ENCODE data around the gene PAQR9.

PAQR9 gene

DNA sequence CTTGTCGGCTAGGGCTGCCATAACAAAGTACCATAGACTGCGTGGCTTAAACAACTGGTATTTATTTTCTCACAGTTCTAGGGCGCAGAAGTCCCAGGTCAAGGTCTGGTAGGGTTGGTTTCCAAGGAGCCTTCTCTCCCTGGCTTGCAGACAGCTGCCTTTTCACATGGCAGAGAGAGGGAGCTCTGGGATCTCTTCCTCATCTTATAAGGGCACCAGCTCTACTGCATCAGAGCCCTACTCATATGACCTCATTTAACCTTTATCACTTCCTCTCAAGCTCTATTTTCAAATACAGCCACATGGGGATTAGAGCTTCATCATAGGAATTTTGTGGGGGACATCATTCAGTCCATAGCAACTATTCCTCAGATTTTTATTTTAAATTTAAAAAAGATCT is 17.6 kb upstream of the PAQR9 start:
- no peak for DNase-seq

GRCh38 chr3:142977399-142977728 is 13.9 kb upstream of the PAQR9 start:
- no peak for DNase-seq

GRCh38 chr3:142976621-142977398 is 13.3 kb upstream of the PAQR9 start:
- no peak for DNase-seq

- DNase-seq = no peak
Measured at GRCh38 chr3:142975316-142975995, 12.0 kb upstream of the PAQR9 start.

GRCh38 chr3:142973217-142974009 is 9.9 kb upstream of the PAQR9 start:
- no peak for DNase-seq

DNA sequence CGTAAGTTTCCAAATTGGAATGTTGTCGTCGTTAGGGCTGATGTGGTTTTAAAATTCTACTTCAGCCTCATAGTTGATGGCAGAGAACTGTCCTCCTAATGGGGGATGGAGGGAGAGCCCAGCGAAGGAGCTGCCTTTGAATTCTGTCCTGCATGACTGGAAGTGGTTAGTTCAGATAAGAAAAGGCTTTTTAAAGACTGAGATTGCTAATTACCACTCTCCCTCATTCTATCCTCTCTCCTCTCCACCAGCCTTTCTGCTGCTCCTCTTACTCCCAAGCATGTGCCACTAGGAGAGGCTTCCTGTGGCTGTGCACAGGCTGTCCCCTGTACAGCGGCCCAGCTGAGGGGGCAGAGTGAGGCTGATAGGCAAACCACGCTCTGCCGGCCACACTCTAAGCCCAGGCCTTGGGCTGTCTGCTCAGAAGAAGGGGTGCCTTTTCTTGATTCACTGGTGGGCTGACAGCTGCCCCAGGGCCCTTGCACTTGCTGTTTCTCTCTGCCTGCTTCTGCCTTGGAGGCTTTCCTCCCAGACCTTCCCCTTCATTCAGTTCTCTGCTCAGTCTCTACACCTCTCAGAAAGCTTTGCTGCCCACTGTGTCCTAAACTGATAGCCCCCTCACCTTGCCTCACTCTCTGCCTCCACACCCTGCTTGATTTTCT is 8.7 kb upstream of the PAQR9 start:
- DNase-seq = no peak

GRCh38 chr3:142971431-142971830 is 8.0 kb upstream of the PAQR9 start:
- no peak for DNase-seq

GRCh38 chr3:142968319-142969025 is 5.0 kb upstream of the PAQR9 start:
- DNase-seq = no peak

DNA sequence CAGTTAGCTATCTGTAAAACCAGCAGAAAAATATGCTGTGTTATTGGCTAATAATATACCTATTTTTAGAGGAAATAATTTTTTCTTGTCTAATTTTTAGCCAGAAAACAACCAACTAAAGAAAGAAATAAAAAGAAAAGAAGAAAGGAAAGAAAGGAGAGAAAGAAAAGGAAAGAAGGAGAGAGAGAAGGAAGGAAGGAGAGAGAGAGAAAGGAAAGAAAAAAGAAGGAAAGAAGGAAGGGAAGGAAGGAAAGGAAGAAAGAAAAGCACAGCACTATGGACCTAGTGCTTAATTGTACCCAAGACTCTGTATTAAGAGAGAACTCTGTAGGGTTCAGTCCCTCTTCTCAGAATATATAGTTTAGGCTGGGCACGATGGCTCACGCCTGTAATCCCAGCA is 3.3 kb upstream of the PAQR9 start:
- no peak for DNase-seq

DNA sequence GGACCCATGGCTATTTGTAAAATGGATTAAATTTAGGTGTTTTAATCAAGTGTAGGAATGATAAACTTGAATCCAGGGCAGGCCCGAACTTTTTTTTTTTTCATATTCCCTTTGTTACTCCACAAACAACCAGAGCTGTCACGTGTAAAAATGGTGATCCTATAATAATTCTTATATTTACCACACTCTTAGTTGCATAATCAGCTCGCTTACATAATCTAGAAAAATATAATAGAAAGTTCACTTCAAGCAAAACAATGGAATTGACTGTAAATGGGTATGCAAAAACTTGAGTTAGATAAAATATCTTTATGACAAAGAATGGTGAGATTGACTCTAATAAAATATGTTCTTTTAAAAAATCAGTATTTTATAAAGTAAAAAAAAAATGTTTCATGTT is 2.1 kb upstream of the PAQR9 start:
- no peak for DNase-seq

DNA sequence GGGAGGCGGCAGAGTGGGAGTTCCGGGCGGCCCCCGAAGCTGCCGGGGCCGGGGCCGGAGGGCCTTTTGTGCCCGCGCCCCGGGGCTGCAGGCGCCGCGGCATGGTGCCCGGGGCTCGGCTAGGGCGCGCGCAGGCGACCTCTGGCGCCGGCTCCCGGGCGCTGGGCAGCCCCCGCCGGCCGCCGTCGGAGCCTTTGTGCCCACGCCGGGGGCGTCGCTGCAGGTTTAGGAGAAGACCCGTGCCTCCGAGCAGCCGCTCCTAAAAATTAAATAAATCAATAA is 299 bp downstream of the PAQR9 start:
- no peak for DNase-seq

GRCh38 chr3:142962520-142963233 is 797 bp downstream of the PAQR9 start:
- DNase-seq = no peak

GRCh38 chr3:142962175-142962519 is 1.3 kb downstream of the PAQR9 start:
- DNase-seq = no peak

DNA sequence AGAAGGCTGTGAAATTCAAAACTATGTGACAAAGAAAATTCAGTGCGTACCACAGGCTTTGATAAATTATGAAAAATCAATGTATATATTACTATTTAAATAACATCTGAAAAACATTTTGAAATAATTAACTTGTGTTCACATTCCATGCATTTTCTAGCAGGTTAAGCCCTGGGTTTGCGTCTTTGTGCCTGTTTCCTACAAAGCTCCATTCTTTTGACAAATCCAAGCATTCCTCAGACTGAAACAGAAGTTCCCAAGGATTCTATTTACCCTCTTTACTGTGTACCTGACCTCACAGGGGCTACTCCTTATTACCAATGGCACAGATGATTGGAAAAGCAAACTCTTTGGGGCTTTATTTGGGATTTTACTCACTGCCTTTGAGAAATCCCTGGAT is 1.9 kb downstream of the PAQR9 start:
- DNase-seq = no peak

- DNase-seq = no peak
Measured at GRCh38 chr3:142960322-142960850, 3.1 kb downstream of the PAQR9 start.

DNA sequence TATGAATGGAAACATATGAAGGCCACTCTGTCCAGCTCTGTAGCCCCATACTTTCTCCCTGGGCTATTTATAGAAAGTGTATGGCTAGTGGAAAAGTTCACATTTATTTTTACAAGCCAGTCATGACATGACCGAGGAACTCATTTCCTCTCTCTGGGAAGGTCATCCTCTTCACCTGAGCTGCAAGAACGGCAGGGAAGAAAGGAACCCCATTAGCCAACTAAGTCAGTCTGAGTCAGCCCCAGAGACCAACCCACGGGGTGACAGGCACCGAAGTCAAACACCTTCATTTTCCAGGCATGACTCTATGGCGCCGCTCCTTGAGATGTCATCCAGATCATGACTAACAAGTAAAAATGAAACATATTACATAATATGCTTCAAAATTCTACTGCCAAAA is 4.8 kb downstream of the PAQR9 start:
- DNase-seq = no peak

- DNase-seq = no peak
Measured at GRCh38 chr3:142953443-142953842, 10.0 kb downstream of the PAQR9 start.

- DNase-seq = no peak
Measured at GRCh38 chr3:142952272-142953193, 10.9 kb downstream of the PAQR9 start.

DNA sequence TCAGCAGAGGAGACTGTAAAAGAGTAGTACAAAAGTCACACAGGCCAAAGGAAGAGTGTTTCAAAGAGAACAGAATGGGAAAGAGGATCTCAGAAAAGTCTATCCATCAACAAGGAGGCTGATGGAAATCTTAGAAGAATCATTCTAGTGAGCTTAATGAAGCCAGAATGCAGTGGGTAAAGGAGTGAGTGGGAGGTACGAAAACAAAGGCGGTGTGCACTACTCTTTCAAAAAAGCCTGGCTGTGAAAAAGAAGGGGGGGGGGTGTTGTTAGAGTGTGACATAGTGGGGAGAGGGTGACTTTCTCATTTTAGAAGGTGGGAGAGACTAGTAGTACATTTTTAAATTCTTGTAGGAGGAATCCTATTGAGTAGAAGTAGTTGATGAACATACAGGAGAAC is 11.7 kb downstream of the PAQR9 start:
- no peak for DNase-seq

DNA sequence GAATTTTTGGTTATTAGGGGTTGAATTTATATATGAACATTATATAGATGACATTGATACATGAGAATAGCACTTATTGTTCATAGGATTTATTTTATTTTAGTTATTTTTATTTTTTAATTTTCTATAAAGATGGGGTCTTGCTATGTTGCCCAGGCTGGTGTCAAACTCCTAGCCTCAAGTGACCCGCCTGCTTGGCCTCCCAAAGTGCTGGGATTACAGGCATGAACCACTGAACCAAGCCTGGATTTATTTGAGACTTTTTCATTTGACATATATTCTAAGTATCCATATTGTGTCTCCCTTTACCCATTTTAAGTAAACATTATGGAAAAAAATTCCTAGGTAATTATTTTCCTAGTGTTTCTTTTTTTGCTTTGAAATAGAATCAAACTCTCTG is 12.5 kb downstream of the PAQR9 start:
- no peak for DNase-seq

Measured in activated gamma-delta T cell (primary cell).